ENCODE measurements around the gene FBF1. TPM values are rescaled to one million over a fixed set of nuclear protein-coding genes. Genes with fewer than 3 reads are reported as not detected.
"Not testable (repeated sequence)": the region's sequence is repeated elsewhere in the genome, so short reads cannot be mapped to it uniquely, and the experiment has no call there.

Gene FBF1
- total RNA-seq, 1 donor from 2014 or later: 2.8 TPM

- Histone ChIP-seq H3K4me1 (peaks cover 58% of the 10 kb centered on the region), H3K4me3 (no peak overlapping the region), H3K27me3 (ENCODE audit: low read depth) (no peaks in the 10 kb centered on the region), H3K27ac (replicated peaks) (peak overlapping the region; percentile 7), H3K36me3 (peaks cover 66% of the 10 kb centered on the region), H3K9me3 (replicated peaks) (no peaks in the 10 kb centered on the region)
- DNase-seq: no peak
- intact Hi-C loops (cut with micrococcal nuclease): no loop called here
- TF ChIP-seq CTCF (IDR thresholded peaks at IDR 0.05; ENCODE audit: borderline replicate concordance): no peak
Measured at GRCh38 chr17:75970626-75971025, 29.8 kb upstream of the FBF1 start.

GRCh38 chr17:75970011-75970523 is 29.2 kb upstream of the FBF1 start:
- H3K4me3 ChIP-seq: no peak overlapping the region
- TF ChIP-seq CTCF (IDR thresholded peaks at IDR 0.05; ENCODE audit: borderline replicate concordance): no peak
- peak overlapping the region; percentile 7 for H3K27ac ChIP-seq (replicated peaks)
- no peaks in the 10 kb centered on the region for H3K9me3 ChIP-seq (replicated peaks)
- peaks cover 66% of the 10 kb centered on the region for H3K36me3 ChIP-seq
- H3K4me1 ChIP-seq: peaks cover 52% of the 10 kb centered on the region
- DNase-seq: no peak
- intact Hi-C loops (cut with micrococcal nuclease): no loop called here
- H3K27me3 ChIP-seq (ENCODE audit: low read depth): no peaks in the 10 kb centered on the region

- Histone ChIP-seq H3K36me3 (peaks cover 61% of the 10 kb centered on the region), H3K4me1 (peaks cover 43% of the 10 kb centered on the region)
- H3K9me3 ChIP-seq (replicated peaks); DNase-seq; intact Hi-C loops (cut with micrococcal nuclease); H3K27ac ChIP-seq (replicated peaks); H3K4me3 ChIP-seq; H3K27me3 ChIP-seq (ENCODE audit: low read depth): not testable (repeated sequence)
Measured at GRCh38 chr17:75969044-75969443, 28.2 kb upstream of the FBF1 start.

- H3K4me1 ChIP-seq: peaks cover 24% of the 10 kb centered on the region
- no peaks in the 10 kb centered on the region for H3K9me3 ChIP-seq (replicated peaks)
- no peaks in the 10 kb centered on the region for H3K27me3 ChIP-seq (ENCODE audit: low read depth)
- no peak overlapping the region for H3K27ac ChIP-seq (replicated peaks)
- DNase-seq: no peak
- intact Hi-C loops (cut with micrococcal nuclease): no loop called here
- no peak overlapping the region for H3K4me3 ChIP-seq
- no peak for TF ChIP-seq CTCF (IDR thresholded peaks at IDR 0.05; ENCODE audit: borderline replicate concordance)
- H3K36me3 ChIP-seq: peaks cover 31% of the 10 kb centered on the region
Measured at GRCh38 chr17:75965468-75965867, 24.6 kb upstream of the FBF1 start.

- no peak overlapping the region for H3K4me3 ChIP-seq
- intact Hi-C loops (cut with micrococcal nuclease): no loop called here
- H3K4me1 ChIP-seq: peaks cover 30% of the 10 kb centered on the region
- DNase-seq: no peak
- no peaks in the 10 kb centered on the region for H3K27me3 ChIP-seq (ENCODE audit: low read depth)
- no peak for TF ChIP-seq CTCF (IDR thresholded peaks at IDR 0.05; ENCODE audit: borderline replicate concordance)
- no peaks in the 10 kb centered on the region for H3K9me3 ChIP-seq (replicated peaks)
- peaks cover 23% of the 10 kb centered on the region for H3K36me3 ChIP-seq
- no peak overlapping the region for H3K27ac ChIP-seq (replicated peaks)
Measured at GRCh38 chr17:75959839-75960511, 19.1 kb upstream of the FBF1 start.

- intact Hi-C loops (cut with micrococcal nuclease): no loop called here
- Histone ChIP-seq H3K9me3 (replicated peaks) (no peaks in the 10 kb centered on the region), H3K36me3 (peaks cover 30% of the 10 kb centered on the region), H3K27me3 (ENCODE audit: low read depth) (no peaks in the 10 kb centered on the region), H3K27ac (replicated peaks) (no peak overlapping the region), H3K4me3 (no peak overlapping the region), H3K4me1 (peaks cover 30% of the 10 kb centered on the region)
- TF ChIP-seq CTCF (IDR thresholded peaks at IDR 0.05; ENCODE audit: borderline replicate concordance): no peak
- no peak for DNase-seq
Measured at GRCh38 chr17:75959051-75959838, 18.4 kb upstream of the FBF1 start.
